ENCODE measurements around the gene TSEN2. TPM values are rescaled to one million over a fixed set of nuclear protein-coding genes. Genes with fewer than 3 reads are reported as not detected.
"Not testable (repeated sequence)": the region's sequence is repeated elsewhere in the genome, so short reads cannot be mapped to it uniquely, and the experiment has no call there.

Gene TSEN2
- 39.7 TPM for total RNA-seq (ENCODE audit: insufficient read depth, low replicate concordance)

DNA sequence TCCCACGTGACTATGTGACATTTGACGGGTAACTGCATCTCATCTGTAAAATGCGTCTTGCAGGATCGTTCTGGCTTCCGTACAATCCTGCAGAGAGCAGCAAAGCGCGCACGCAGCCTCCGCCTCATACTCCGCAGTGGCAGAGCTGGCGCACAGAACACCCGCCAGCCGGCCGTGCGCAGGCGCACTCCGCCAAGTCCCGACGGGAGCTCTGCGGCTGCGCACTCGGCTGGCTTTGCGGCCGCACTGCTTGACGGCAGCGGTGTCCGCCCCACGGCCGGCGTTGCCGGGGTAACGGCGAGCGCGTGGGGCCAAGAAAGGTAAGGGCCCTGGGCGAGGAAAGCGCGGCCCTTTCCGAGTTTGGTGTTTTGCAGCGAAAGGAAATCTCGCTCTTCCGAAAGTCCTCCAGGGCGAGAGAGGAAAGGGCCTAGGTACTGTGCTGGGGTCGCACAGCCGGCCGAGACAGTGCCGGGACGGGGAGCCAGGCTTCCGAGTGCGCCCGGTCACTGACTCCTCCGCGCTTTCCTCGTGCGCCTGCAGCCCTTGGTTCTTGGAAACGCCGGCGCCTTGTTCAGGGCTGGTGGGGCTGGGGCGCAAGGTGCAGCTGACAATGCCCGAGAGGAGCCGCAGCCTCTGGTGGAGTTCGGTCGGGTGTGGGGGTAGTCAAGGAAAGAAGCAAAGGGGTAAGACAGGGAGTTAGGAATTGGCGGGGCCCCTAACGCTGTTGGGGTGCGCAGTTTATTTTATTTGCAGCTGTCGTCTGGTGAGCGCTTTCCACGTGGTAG, at the start of gene TSEN2:
TSS of gene TSEN2 (plus strand) at position 283 of the 785 bp plus-strand sequence. CDS start 5,321 bp downstream, outside the sequence.
- DNase-seq (ENCODE audit: low spot score): peak; percentile 96

DNA sequence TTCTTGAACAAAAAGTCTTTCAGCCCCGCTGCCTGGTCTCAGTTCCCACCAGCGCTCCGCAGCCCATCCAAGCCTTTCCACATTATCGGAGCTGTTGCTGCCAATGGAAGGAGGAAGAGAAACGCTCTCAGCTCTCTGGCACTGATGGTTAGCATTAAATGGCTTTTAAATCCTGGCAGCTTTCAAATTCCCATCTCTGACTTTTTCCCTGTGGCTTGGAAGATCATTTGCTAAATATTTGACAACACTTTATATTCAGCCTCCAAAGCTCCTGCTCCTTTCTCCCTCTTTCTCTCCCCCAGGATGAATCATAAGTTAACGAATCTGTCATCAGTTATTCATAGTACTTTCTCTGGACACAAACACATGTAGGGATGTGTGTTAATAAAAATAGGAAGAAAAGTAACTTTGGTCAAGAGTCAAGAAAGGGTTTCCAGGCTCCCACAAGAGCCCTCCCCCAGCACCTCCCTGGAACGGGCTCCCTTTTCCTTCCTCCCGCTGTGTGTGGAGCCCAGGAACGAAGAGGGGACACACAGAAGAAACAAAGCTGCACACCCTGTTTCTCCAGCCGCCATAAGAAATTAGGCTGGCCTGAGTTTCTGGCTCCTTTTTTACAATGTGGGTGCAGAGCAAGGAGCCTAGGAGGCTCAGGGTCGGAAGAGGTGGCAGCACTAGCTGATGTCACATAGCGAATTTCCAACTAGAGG, 47.6 kb upstream of the TSEN2 start:
- DNase-seq (ENCODE audit: low spot score): peak; percentile 21

DNA sequence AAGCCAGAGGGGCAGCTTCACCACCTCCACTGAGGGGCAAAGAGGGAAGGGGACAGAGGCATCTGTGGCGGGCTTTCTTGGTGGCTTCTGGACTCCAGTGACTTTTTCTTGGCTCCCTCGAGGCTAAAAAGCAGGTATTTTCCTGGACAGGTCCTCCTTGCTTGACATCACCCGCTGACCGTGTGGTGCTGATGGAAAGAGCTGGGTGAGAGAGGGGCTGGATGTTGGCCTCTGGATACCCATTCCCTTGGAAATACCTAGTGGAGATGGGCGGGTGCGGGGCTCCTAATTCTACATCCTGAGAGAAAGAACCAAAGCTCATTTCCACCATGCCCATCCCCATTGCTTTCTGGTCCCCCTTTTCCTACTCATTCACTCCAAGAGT, 47.1 kb upstream of the TSEN2 start:
- no peak for DNase-seq (ENCODE audit: low spot score)

DNA sequence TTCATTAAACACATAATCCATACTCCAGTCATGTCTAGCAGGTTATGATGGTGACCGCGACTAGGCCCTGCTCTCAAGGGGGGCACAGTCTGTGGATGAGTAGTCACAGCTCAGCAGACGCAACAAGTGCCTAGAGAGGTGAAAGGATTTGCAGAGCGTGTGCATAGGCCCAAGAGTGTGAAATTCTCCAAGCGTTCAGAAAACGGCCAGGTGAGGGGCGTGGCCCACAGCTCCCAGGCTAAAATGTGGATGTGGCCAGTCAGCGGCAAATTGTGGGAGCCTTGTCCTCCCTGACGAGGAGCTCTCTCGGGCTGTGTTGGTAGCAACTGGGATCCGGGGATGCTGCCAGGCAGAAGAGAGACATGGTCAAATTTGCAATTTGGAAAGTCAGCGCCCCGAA, 46.4 kb upstream of the TSEN2 start:
- DNase-seq (ENCODE audit: low spot score): no peak

DNA sequence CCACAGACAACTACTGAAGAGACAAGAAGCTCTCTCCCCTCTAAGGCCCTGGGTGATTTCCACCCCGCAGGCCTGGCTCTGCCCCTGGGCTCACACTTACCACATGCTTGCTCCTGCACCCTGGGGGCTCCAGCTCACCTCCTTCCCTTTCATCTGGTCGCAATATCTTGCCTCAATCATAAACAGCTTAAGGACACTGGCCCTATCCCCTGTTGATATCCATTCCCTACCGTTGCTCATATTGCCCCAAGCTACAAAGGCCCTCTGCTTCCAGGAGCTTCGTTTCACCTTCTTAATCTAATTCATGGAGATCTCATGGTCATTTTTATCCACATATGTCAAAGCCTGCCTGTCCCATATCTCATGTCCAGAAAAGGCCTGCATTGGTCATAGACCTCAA, 46.0 kb upstream of the TSEN2 start:
- no peak for DNase-seq (ENCODE audit: low spot score)

DNA sequence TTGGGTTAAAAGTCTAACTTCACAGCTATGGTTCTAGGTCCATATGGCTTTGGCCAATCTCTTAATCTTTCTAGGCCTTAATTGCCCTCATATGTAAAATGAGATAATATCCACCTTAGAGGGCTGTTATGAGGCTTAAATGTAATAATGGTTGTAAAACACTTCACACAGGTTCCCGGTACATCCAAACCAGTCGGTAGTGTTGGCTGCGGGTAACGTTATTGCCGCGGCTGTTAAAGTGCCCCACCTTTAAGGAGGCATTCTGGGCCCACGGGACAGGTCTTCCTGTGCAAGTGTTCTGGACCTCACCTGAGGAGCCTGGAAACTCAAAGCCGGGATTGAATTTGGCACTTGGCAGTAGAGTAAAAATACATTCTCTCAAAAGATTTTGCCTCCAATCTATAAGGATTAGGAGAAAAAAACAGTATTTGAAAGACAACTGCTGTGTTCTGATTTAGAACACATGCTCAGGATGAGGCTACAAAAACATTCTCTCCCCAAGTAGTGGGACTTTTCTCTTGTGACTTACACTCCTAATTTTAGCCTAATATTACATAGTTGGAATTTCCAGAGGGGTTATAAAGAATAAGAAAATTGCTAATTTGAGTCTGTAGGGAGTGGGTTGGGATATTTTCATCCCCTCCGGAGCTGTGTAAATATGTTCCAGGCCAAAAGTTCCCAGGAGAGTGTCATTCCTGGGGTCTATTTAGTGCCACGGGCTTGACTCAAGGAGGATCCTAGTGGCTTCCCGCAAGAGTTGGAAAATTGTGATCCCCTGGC, 44.9 kb upstream of the TSEN2 start:
- no peak for DNase-seq (ENCODE audit: low spot score)

DNA sequence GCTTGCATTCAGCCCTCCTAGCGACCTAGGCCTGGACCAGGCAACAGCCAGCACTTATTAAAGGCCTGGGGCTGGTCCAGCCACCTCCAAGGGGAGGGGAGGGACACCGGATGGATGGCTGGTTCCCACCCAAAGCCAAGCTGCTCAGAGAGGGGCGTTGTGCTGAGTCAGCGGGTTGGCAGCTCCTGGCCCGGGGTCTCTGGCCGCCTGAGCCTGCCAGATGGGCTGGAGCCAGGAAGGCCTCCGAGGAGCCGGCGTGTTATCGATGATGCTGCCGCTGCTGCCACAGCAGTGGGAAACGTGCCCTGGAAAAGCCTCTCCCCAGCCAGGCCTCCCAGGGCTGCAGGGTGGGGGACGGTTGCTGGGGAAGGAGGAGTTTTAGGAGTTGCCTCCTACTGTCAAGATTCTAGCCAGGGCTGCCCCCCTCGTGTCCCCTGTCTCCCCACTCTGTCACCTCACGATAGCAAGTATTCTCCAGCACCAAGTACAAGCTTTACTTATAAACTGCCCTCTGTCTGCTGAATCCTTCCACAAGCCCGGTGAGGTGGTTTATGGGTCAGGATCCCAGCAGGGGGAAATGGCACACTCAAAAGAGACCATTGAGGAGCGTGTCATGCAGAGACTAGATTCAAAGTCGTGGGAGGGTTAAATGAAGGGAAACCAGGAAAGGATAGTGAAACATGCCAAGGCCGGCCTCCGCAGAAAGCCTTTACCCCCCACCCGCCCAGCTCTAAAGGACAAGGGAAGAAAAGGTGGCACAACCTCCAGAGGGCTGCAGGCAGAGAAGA, 43.2 kb upstream of the TSEN2 start:
- peak; percentile 87 for DNase-seq (ENCODE audit: low spot score)

DNA sequence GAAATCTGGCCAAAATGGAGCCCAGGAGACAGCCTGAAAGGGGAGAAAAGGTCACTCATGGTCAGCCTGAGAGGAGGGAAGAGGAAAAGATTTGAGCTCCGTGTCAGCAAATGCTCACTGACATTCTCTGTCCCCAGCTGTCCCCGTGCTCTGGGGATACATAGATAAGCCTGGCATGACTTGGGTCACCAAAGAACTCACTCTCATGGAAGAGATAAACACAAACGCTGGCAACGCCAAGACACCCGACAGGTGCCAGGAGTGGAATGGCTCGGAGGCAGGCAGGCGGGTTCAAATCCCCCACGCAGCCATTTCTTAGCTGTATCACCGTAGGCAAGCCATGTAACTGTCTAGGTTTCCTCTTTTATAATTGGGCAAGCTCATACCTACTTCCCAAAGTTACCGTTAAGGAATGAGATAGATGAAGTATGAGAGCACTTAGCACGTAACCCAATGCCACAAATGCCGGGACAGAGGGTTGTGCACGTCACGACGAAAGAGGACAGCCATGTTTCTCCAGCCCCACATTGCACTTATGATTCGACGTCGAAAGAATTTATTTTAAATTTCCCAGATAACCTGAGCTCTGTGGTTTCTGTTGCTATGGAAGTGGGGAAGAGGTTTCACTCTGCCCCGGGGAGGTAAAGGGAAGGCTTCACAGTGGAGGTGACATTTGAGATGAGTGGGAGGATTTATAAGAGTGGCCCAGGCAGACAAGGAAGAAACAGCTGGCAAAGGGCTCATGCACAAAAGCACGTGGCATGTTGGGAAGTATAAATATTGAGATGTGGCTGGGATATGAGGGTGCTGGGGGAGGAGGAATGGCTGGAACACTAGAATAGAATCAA, 41.4 kb upstream of the TSEN2 start:
- DNase-seq (ENCODE audit: low spot score): no peak

DNA sequence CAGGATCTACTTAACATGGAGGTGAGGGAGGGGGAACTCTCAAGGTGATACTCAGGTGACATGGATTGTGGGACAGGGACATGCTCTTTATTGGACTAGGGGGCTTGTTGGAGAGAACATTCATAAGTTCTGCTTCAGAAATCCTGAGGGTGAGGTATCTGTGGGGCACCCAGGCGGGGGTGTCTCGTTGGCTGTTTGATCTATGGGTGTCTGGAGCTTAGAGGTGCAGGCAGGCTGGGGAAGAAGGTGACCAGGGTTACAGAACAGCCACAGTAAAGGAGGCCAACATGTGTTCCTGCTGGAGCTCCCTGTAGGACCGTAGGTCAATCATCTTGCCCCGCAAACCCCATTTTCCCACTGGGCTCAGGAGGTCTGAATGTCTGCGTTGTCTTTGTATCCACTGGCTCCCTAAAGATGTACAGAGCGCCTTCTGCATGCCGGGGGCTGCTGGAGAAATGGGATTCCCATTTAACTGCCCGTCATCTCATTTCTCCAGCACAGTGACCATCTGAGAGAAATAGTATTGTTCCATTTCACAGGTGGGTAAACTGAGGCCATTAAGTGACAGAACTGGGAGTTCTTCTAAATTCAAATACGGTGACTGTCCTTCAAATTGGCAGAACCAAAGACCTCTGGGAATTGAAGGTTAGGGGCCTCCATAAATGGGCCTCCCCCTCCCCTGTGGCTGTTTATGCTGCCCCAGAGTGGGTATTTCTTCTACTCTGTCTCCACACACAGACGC, 40.3 kb upstream of the TSEN2 start:
- no peak for DNase-seq (ENCODE audit: low spot score)

DNA sequence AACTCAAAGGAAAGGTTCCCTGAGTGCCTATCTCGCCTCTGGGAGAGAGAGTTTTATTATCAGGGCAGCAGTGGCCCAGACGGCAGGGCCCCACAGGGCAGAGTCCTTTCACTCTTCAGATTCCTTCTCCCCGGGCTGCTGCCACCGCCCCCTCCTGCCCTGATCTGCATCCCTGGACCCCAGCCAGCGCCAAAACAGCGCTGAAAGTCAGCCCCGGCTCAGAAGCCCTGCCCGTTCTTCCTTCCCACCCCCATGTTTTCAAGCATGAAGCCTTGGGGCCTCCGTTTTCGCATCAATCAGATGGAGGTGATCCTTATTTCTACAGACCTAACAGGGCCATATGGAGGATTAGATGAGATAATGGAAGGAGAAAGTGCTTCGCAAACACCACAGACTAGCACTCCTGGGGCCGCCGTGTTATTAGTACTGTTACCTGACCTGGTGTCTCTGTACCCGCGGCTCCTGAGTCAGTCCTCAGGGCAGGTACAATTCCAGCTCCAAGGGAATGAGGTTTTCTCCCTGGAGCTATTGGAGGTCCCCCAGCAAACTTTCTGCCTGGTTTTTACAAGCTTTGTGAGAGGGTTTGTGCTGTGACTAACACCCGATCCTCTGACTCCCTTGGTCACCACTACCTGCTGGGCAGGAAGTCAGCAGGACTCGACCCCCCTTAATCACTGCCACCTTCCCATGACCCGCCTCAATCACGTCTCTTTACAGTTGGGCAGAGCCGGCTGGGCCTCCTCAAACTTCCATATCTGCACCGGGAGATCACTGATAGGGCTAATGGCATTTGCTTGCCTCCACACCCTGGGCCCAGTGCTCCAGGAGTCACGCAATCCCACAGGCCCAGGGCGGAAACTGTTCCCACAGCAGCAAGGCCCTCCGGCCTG, 39.5 kb upstream of the TSEN2 start:
- peak; percentile 69 for DNase-seq (ENCODE audit: low spot score)

DNA sequence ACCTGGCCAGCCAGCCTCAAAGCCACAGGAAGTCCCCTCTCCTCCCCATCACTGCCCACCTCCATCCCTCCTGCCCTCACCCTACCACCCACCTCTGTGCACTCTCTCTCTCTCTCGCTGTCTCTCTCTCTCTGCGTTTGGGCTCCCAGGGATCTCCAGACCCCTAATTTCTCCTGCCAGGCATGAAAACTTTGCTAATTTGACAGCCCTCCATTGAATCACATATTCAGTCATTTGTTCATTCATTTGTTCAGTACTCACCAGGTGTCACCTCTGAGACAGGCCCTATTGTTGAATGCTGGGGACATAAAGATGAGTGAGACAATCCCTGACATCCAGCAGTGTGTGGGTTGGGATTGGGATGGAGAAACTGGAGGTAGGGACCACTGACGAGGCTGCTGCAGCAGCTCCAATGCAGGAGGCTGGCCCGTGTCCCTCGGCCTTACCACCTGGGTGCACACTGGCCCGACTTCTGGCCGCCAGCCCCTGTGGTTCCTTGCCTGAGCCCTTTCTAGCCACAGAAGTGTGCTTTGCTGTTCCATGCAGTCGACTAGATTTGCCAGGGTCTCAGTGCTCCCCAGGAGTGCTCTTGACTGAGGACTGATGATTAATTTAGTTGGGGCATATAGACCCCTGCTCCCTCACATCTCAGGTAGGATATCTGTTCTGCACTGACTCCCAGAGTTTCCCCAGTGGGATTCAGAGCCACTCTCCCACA, 38.6 kb upstream of the TSEN2 start:
- no peak for DNase-seq (ENCODE audit: low spot score)

DNA sequence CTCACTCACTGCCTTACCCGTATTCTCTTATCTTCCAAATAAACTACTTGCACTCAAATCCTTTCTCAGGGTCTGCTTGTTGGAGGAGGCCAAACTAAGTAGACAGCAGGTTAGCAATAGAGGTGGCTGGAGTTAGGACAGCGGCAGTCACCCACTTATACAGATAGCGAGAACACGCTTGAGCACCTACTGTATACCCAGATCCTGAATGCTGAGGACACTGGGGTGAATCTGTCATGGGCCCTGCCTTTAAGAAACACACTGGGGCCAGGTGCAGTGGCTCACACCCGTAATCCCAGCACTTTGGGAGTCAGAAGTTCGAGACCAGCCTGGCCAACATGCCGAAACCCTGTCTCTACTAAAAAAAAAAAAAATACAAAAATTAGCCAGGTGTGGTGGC, 38.0 kb upstream of the TSEN2 start:
- no peak for DNase-seq (ENCODE audit: low spot score)

DNA sequence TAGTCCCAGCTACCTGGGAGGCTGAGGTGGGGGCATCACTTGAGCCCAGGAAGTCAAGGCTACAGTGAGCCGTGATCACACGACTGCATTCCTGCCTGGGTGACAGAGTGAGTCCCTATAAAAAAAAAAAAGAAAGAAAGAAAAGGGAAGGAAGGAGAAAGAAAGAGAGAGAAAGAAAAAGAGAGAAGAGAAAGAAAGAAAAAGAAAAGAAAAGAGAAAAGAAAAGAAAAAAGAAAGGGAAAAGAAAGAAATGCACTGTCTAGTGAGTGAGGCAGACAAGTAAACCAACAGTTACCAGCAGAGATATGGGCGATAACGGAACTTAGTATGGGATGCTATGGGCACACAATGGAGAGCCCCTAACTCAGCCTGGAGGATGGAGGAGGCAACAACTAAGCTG, 37.2 kb upstream of the TSEN2 start:
- no peak for DNase-seq (ENCODE audit: low spot score)

DNA sequence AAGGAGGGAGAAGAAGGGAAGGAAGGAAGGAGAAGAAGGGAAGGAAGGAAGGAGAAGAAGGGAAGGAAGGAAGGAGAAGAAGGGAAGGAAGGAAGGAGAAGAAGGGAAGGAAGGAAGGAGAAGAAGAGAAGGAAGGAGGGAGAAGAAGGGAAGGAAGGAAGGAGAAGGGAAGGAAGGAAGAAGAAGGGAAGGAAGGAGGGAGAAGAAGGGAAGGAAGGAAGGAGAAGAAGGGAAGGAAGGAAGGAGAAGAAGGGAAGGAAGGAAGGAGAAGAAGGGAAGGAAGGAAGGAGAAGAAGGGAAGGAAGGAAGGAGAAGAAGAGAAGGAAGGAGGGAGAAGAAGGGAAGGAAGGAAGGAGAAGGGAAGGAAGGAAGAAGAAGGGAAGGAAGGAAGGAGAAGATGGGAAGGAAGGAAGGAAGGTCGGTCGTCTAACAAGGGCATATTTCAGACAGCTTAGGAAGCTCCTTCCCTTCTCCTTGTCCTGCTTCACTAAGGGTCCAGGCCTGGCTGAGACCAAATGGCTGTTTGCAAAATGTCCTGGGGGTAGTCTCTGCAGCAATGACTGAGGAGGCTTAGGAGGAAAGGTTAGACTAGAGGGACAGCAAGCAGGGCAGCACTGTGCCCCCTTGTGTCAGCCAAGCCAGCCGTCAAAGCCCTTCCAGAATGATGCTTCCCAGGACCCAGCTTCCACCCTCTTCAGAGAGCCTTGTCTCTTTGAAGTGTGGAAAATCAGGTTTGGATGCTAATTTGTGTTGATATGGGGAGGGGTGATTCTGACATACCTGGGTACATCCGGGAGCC, 35.7 kb upstream of the TSEN2 start:
- DNase-seq (ENCODE audit: low spot score): not testable (repeated sequence)

DNA sequence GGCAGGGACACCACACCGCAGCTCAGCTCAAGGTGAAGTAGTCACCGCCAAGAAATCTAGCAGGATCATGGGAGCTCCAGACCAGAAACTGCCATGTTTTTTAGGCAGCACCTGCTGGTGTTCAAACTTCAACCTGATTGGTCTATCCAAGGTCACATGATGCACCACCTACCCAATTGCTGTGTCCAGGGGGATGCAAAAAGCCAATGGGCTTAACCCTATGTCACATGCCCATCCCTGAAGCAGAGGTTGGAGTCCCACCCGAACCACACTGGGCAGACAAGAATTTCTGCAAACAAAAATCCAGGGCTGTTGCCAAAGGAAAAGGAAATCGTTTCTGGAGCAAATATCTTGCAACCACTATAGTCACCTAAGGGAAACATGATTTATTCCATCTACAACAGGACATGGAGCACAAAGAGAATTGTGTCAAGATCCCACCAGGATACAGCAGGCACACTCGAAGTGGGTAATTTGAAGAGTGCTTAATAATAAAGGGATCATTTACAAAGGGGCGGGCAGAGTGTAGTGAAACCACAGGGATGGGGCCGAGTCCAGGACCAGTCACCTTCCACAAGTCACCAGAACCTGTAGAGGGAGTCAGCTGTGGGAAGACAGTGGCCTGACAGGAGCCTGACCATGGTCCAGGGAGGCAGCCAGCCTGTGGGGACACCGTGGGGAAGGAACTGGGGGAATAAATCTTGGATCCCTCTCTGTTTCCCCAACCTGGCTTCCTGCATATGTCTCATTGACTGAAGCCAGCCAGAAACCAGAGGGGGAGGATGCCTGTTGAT, 34.2 kb upstream of the TSEN2 start:
- DNase-seq (ENCODE audit: low spot score): no peak

DNA sequence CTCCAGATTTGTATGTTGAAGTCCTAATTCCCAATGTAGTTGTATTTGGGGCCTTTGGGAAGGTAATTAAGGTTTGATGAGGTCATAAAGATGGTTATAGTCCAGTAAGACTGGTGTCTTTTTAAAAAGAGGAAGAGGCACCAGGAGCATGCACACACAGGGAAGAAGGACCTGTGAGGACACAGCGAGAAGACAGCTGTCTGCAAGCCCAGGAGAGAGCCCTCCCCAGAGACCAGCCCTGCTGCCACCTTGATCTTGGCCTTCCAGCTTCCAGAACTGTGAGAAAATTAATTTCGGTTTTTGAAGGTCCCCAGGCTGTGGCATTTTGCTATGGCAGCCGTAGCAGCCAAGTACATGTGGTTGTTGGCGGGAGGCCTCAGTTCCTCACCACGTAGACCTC, 32.8 kb upstream of the TSEN2 start:
- DNase-seq (ENCODE audit: low spot score): no peak

DNA sequence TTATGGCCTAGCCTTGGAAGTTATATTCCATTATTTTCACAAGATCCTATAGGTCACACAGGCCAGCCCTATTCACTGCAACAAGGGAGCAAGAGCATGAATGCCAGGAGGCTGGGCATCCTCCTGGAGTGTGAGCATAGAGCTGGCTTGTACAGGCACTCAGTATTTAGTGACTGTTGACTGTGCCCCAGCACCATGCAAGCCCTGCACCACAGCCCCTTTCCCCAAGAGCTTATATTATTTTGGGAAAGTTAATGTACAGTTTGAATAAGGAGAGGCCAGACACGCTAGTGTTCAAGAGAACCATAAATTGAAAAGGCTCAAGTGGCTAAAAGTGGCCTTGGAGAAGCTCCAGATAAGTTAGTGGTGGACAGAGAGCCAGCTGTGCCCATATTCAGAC, 32.3 kb upstream of the TSEN2 start:
- DNase-seq (ENCODE audit: low spot score): no peak

Data from umbilical cord (tissue), 2 donors.